Measurements from ENCODE around the gene DNASE1L3. TPM values are rescaled to one million over a fixed set of nuclear protein-coding genes. Genes with fewer than 3 reads are reported as not detected.

The DNASE1L3 gene
- total and polyA plus RNA-seq, 2 of the 8 experiments (the other 6 are each of a cell fraction or from before 2014, with no cell fraction given): not detected

DNA sequence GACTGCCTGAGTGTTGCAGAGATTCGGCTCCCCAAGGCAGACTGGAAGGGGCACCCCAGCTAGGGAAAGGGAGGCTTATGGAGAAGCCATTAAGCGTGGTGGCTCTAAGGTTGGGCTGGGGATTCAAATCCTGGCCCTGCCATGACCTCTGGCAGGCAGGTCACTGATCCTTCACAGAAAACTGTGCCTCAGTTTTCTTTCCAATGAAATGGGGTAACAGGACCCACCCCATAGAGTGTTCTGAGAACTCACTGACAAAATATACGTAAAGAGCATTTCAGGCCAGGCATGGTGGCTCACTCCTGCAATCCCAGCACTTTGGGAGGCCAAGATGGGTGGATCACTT, 34.6 kb downstream of the DNASE1L3 start:
- H2BK12ac ChIP-seq (ENCODE audit: low read depth, low read length): peak overlapping the region; percentile 50; the same call in 1 of the 2 replicates
- H3K56ac ChIP-seq (replicated peaks; ENCODE audit: insufficient read length, low read depth, low read length): no peak overlapping the region
- no peak overlapping the region for H2AK5ac ChIP-seq (ENCODE audit: low read depth, low read length)
- TF ChIP-seq KDM1A (IDR thresholded peaks at IDR 0.05; ENCODE audit: borderline replicate concordance, low read length): peak; percentile 36; the same call in 1 of the 2 replicates
- TF ChIP-seq SP2 (IDR thresholded peaks at IDR 0.05; ENCODE audit: low read length): no peak
- ChIA-PET POLR2A (ENCODE audit: partially characterized antibody) (interaction anchor here (1.1 kb wide), 1 partner anchor 259 kb away, joined by 3 read pairs; no protein-coding TSS in a partner anchor), CTCF (ENCODE audit: partially characterized antibody) (interaction anchor here (0.6 to 1.2 kb wide), 4 partner anchors 9 to 169 kb away, joined by 3 to 4 read pairs (median 3); partner anchors contain the start of genes FLNB, HTD2 and RPP14)
- H2AFZ ChIP-seq (ENCODE audit: low read length): no peak overlapping the region
- H3K4ac ChIP-seq (replicated peaks; ENCODE audit: insufficient read length, low read depth, low read length): no peak overlapping the region
- H3K79me2 ChIP-seq (ENCODE audit: control insufficient read depth in 1 of 2, insufficient read depth in 2 of 2, low read length in 2 of 2): no peaks in the 10 kb centered on the region
- no peak overlapping the region for H3K18ac ChIP-seq (ENCODE audit: extremely low read depth, low read length)
- no peaks in the 10 kb centered on the region for H3K23me2 ChIP-seq (ENCODE audit: low read depth, low read length)
- H3K14ac ChIP-seq (ENCODE audit: insufficient read length): no peak overlapping the region
- no peak overlapping the region for H3K27ac ChIP-seq (ENCODE audit: low read depth, low read length)
- no peaks in the 10 kb centered on the region for H3K9me3 ChIP-seq (ENCODE audit: insufficient read depth in 2 of 2, low read depth in 1 of 2, low read length in 1 of 2)
- peaks cover 0 to 6% (median 2%) of the 10 kb centered on the region in 4 experiments; a peak in 2 of 7 replicates for H3K27me3 ChIP-seq (replicated peaks in 1 of 4; ENCODE audit: control insufficient read depth in 3 of 4, extremely low read depth in 1 of 4, insufficient read depth in 3 of 4, low read length in 3 of 4)
- H3K9ac ChIP-seq (replicated peaks in 1 of 4; ENCODE audit: extremely low read depth in 1 of 4, low read depth in 3 of 4, low read length in 3 of 4): no peak overlapping the region
- no peak overlapping the region for H4K91ac ChIP-seq (replicated peaks; ENCODE audit: insufficient read length, low read length)
- H3K23ac ChIP-seq (ENCODE audit: insufficient read length): no peak overlapping the region
- no peaks in the 10 kb centered on the region for H3K79me1 ChIP-seq (ENCODE audit: low read depth, low read length)
- H2BK120ac ChIP-seq (replicated peaks; ENCODE audit: low read depth, low read length): no peak overlapping the region
- FAIRE-seq: no peak
- H3K4me2 ChIP-seq (ENCODE audit: insufficient read depth in 1 of 2, low read depth in 2 of 2, low read length in 2 of 2): no peak overlapping the region
- H4K8ac ChIP-seq (ENCODE audit: extremely low read depth, insufficient read depth, low read length): no peak overlapping the region
- no peak for DNase-seq (ENCODE audit: low read depth in 1 of 2, low spot score in 2 of 2)
- no peak overlapping the region for H2BK20ac ChIP-seq (ENCODE audit: low read length)
- H3K4me3 ChIP-seq (ENCODE audit: extremely low read depth in 1 of 4, insufficient read depth in 2 of 4, low read depth in 3 of 4, low read length in 4 of 4): no peak overlapping the region
- 82% methylated on average over 3 of the region's 3 CpGs; no CpG with 5 or more reads in 1 of the 2 experiments for WGBS, 2 experiments (ENCODE audit: extremely low coverage in 1 of 2, insufficient coverage in 1 of 2, insufficient read length in 1 of 2, insufficient replicate concordance in 2 of 2, low coverage in 1 of 2, low lambda C conversion rate in 2 of 2, missing lambda C conversion rate in 1 of 2)
- 0 out of 2 replicates have a peak overlapping the region, but pooled peaks have one; percentile 24 for H2BK5ac ChIP-seq (ENCODE audit: low read depth, low read length)
- H4K20me1 ChIP-seq (replicated peaks in 1 of 2; ENCODE audit: control insufficient read depth in 1 of 2, insufficient read depth in 2 of 2, low read length in 2 of 2): peaks cover 0 to 1% of the 10 kb centered on the region in 2 experiments
- peaks cover 4 to 24% (median 15%) of the 10 kb centered on the region in 4 experiments for H3K4me1 ChIP-seq (replicated peaks in 1 of 4; ENCODE audit: control insufficient read depth in 3 of 4, insufficient read depth in 4 of 4, low read length in 3 of 4)
- no peak overlapping the region for H4K5ac ChIP-seq (ENCODE audit: insufficient read length, low read depth, low read length)
- H2BK15ac ChIP-seq (ENCODE audit: low read length): no peak overlapping the region
- peaks cover 0 to 3% (median 0%) of the 10 kb centered on the region in 4 experiments; a peak in 1 of 8 replicates for H3K36me3 ChIP-seq (ENCODE audit: control insufficient read depth in 2 of 4, insufficient read depth in 4 of 4, low read length in 3 of 4)

Data from H1 (cell line).